Measurements from ENCODE around the gene CHAF1B. TPM values are rescaled to one million over a fixed set of nuclear protein-coding genes. Genes with fewer than 3 reads are reported as not detected.

CHAF1B gene
- total RNA-seq, 1 experiment from 2014 or later: 7.7 TPM

- ChIA-PET CTCF (interaction anchor here (0.7 to 1.0 kb wide), 2 partner anchors 11 to 53 kb away, joined by 4 read pairs; no protein-coding TSS in a partner anchor), POLR2A (no interaction called here)
- no peaks in the 10 kb centered on the region for H3K9me3 Mint-ChIP-seq (ENCODE audit: unreplicated experiment)
- intact Hi-C loops (cut with micrococcal nuclease): no loop called here
- H3K4me1 Mint-ChIP-seq (ENCODE audit: insufficient read depth, unreplicated experiment): peaks cover 46% of the 10 kb centered on the region
- H3K27me3 Mint-ChIP-seq (ENCODE audit: insufficient read depth, unreplicated experiment): no peaks in the 10 kb centered on the region
- no peak for DNase-seq (ENCODE audit: unreplicated experiment)
- no peaks in the 10 kb centered on the region for H3K36me3 Mint-ChIP-seq (ENCODE audit: insufficient read depth, unreplicated experiment)
- BruUV-seq (replicated peaks): no TSS peak
- TF ChIP-seq CTCF (IDR thresholded peaks at IDR 0.05; ENCODE audit: unreplicated experiment): no peak
- peak overlapping the region; percentile 68 for H3K27ac Mint-ChIP-seq (ENCODE audit: low read depth, unreplicated experiment)
- H3K4me3 Mint-ChIP-seq (ENCODE audit: unreplicated experiment): no peak overlapping the region
Observed at GRCh38 chr21:36433059-36433709, 48.0 kb downstream of the CHAF1B start.

- Mint-ChIP-seq H3K4me1 (ENCODE audit: insufficient read depth, unreplicated experiment) (peaks cover 46% of the 10 kb centered on the region), H3K27me3 (ENCODE audit: insufficient read depth, unreplicated experiment) (no peaks in the 10 kb centered on the region), H3K4me3 (ENCODE audit: unreplicated experiment) (no peak overlapping the region), H3K36me3 (ENCODE audit: insufficient read depth, unreplicated experiment) (no peaks in the 10 kb centered on the region), H3K9me3 (ENCODE audit: unreplicated experiment) (no peaks in the 10 kb centered on the region), H3K27ac (ENCODE audit: low read depth, unreplicated experiment) (peak overlapping the region; percentile 88)
- TF ChIP-seq CTCF (IDR thresholded peaks at IDR 0.05; ENCODE audit: unreplicated experiment): no peak
- no peak for DNase-seq (ENCODE audit: unreplicated experiment)
- no TSS peak for BruUV-seq (replicated peaks)
- POLR2A ChIA-PET: no interaction called here
- CTCF ChIA-PET: no interaction called here
- intact Hi-C loops (cut with micrococcal nuclease): no loop called here
Observed at GRCh38 chr21:36434144-36434543, 49.0 kb downstream of the CHAF1B start.

GRCh38 chr21:36436829-36437744 is 51.9 kb downstream of the CHAF1B start:
- CTCF ChIA-PET: interaction anchor here (0.6 kb wide), 2 partner anchors 10 to 65 kb away, joined by 3 to 6 read pairs; no protein-coding TSS in a partner anchor
- Mint-ChIP-seq H3K27ac (ENCODE audit: low read depth, unreplicated experiment) (no peak overlapping the region), H3K4me3 (ENCODE audit: unreplicated experiment) (no peak overlapping the region), H3K36me3 (ENCODE audit: insufficient read depth, unreplicated experiment) (no peaks in the 10 kb centered on the region), H3K27me3 (ENCODE audit: insufficient read depth, unreplicated experiment) (no peaks in the 10 kb centered on the region), H3K9me3 (ENCODE audit: unreplicated experiment) (no peaks in the 10 kb centered on the region), H3K4me1 (ENCODE audit: insufficient read depth, unreplicated experiment) (peaks cover 22% of the 10 kb centered on the region)
- no peak for DNase-seq (ENCODE audit: unreplicated experiment)
- intact Hi-C loops (cut with micrococcal nuclease): no loop called here
- no TSS peak for BruUV-seq (replicated peaks)
- POLR2A ChIA-PET: no interaction called here
- TF ChIP-seq CTCF (IDR thresholded peaks at IDR 0.05; ENCODE audit: unreplicated experiment): no peak

GRCh38 chr21:36437745-36438128 is 52.5 kb downstream of the CHAF1B start:
- no TSS peak for BruUV-seq (replicated peaks)
- POLR2A ChIA-PET: no interaction called here
- no peak for TF ChIP-seq CTCF (IDR thresholded peaks at IDR 0.05; ENCODE audit: unreplicated experiment)
- Mint-ChIP-seq H3K36me3 (ENCODE audit: insufficient read depth, unreplicated experiment) (no peaks in the 10 kb centered on the region), H3K4me3 (ENCODE audit: unreplicated experiment) (no peak overlapping the region), H3K9me3 (ENCODE audit: unreplicated experiment) (no peaks in the 10 kb centered on the region), H3K27ac (ENCODE audit: low read depth, unreplicated experiment) (no peak overlapping the region), H3K27me3 (ENCODE audit: insufficient read depth, unreplicated experiment) (no peaks in the 10 kb centered on the region), H3K4me1 (ENCODE audit: insufficient read depth, unreplicated experiment) (peaks cover 22% of the 10 kb centered on the region)
- no peak for DNase-seq (ENCODE audit: unreplicated experiment)
- intact Hi-C loops (cut with micrococcal nuclease): no loop called here
- CTCF ChIA-PET: interaction anchor here (0.6 to 1.3 kb wide), 2 partner anchors 11 to 16 kb away, joined by 3 to 6 read pairs; no protein-coding TSS in a partner anchor
